HepG2 (cell line): ENCODE measurements around the gene H6PD. TPM values are rescaled to one million over a fixed set of nuclear protein-coding genes. Genes with fewer than 3 reads are reported as not detected.

Source experiments
- FOXP1 ChIP-seq, 2 experiments: fragments of 450-650 bp in 1 of 2; IDR thresholded peaks; 2 replicates each; pipeline ENCODE4 v1.6.1; 2017 to 2018; ENCODE audit warnings: antibody characterized with exemption in 1 of 2
- HNRNPH1 ChIP-seq: fragments of 200-400 bp; formaldehyde crosslinking; optimal IDR thresholded peaks from 2 replicates; pipeline ENCODE3; 2017; ENCODE audit warnings: mild to moderate bottlenecking, low read depth, low read length
- JARID2 ChIP-seq: sonication (generic); formaldehyde crosslinking; IDR thresholded peaks from 2 replicates; pipeline ENCODE4 v1.8.1; 2023; ENCODE audit warnings: missing genetic modification reagents, inconsistent platforms; ENCODE audit not compliant: insufficient replicate concordance
- MED13 ChIP-seq: sonication (generic); formaldehyde crosslinking; IDR thresholded peaks from 2 replicates; pipeline ENCODE4 v1.5.0; 2020; ENCODE audit warnings: missing genetic modification reagents
- SNRNP70 ChIP-seq: fragments of 200-400 bp; formaldehyde crosslinking; IDR thresholded peaks from 2 replicates; pipeline ENCODE4 v1.6.1; 2017; ENCODE audit warnings: mild to moderate bottlenecking, low read depth, low read length, moderate library complexity
- SP4 ChIP-seq: sonication (generic); formaldehyde crosslinking; IDR thresholded peaks from 2 replicates; pipeline ENCODE4 v1.8.1; 2023; ENCODE audit warnings: mild to moderate bottlenecking, missing genetic modification reagents
- ZNF207 ChIP-seq: fragments of 450-650 bp; IDR thresholded peaks from 2 replicates; pipeline ENCODE4 v1.6.1; 2016; ENCODE audit warnings: antibody characterized with exemption, borderline replicate concordance
- ZNF256 ChIP-seq: sonication (generic); formaldehyde crosslinking; conservative IDR thresholded peaks from 2 replicates; pipeline ENCODE4 v1.4.0; 2020; ENCODE audit warnings: missing genetic modification reagents
- ZNF30 ChIP-seq: sonication (generic); formaldehyde crosslinking; IDR thresholded peaks from 2 replicates; pipeline ENCODE4 v1.5.0; 2020; ENCODE audit warnings: mild to moderate bottlenecking, missing genetic modification reagents
- ZNF362 ChIP-seq: sonication (generic); formaldehyde crosslinking; IDR thresholded peaks from 2 replicates; pipeline ENCODE4 v1.4.0; 2020; ENCODE audit warnings: missing genetic modification reagents, mild to moderate bottlenecking, borderline replicate concordance
- ZNF558 ChIP-seq: sonication (generic); formaldehyde crosslinking; IDR thresholded peaks from 2 replicates; pipeline ENCODE4 v1.9.0; 2022; ENCODE audit warnings: mild to moderate bottlenecking, missing genetic modification reagents, borderline replicate concordance
- polyA plus RNA-seq, 8 experiments: library from polyadenylated mRNA; depleted of rRNA in 3 of 8; stranded (reverse) in 7 of 8; unstranded in 1 of 8; fragments of >200 nt; fragmentation: Illumina TruSeq in 4 of 8; extraction: Trizol in 4 of 8; gene quantifications; 2 replicates each; pipeline versions ENCODE4 v1.2.1 to v1.2.3, GENCODE V29; 2011 to 2016; ENCODE audit warnings: low read depth in 4 of 8, missing spikeins in 1 of 8, mixed read lengths in 1 of 8; ENCODE audit not compliant: insufficient read depth in 1 of 8
- total RNA-seq, 5 experiments: library from RNA; depleted of rRNA; stranded (reverse); fragments of >200 nt; fragmentation: Illumina TruSeq; extraction: Trizol; gene quantifications; 2 replicates each; pipeline ENCODE4 v1.2.3, GENCODE V29; 2016; ENCODE audit warnings: low read depth in 1 of 5
- TF ChIP-seq, protein P1 (sequence below): sonication (generic); formaldehyde crosslinking; IDR thresholded peaks from 2 replicates; pipeline ENCODE4 v1.4.0; 2020; ENCODE audit warnings: mild to moderate bottlenecking, missing genetic modification reagents
- TF ChIP-seq, protein P2 (sequence below): IDR thresholded peaks from 2 replicates; pipeline ENCODE4 v1.6.1; 2016; ENCODE audit warnings: low read depth, control low read depth
- TF ChIP-seq, protein P3 (sequence below): sonication (generic); formaldehyde crosslinking; IDR thresholded peaks from 2 replicates; pipeline ENCODE4 v1.5.0; 2020; ENCODE audit warnings: mild to moderate bottlenecking, missing genetic modification reagents, borderline replicate concordance
- TF ChIP-seq, protein P4 (sequence below): IDR thresholded peaks from 2 replicates; pipeline ENCODE4 v1.6.1; 2016; ENCODE audit warnings: mild to moderate bottlenecking, missing biosample characterization, missing genetic modification reagents

Gene H6PD
- total and polyA plus RNA-seq, 2 of the 13 experiments (the other 11 are each of a cell fraction or from before 2014, with no cell fraction given) = 9.3 to 14.1 TPM

DNA sequence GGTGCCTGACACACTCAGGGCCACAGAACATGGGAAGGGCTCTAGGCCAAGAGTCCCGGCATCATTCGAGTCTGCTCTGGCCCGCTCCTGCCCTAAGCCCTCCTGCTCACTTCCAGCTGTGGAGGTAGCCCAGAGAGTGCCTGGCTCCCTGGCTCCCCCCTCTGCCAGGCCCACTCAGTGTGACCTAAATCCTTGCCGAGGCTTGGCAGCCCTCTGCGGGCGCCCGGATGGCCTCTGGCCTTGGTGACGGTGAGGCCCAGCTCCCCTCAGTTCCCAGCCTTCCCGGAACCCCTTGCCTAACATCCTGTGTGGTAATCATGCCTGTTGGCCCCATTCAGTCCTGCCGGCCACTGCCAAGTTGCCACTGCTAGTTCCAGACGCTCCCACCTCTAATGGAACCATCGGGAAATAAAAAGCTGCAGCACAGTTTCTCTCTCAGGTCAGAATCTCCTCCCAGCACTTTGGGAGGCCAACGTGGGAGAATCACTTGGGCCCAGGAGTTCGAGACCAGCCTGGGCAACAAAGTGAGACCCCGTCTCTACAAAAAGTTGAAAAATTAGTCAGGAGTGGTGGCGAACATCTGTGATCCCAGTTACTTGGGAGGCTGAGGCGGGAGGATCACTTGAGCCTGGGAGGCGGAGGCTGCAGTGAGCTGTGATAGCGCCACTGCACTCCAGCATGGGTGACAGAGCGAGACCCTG is 1.2 kb upstream of the H6PD start (continued):
- no peak for TF ChIP-seq FOXP1 (IDR thresholded peaks at IDR 0.05)
- peak; percentile 60 for TF ChIP-seq FOXP1 (CRISPR knock-in tag; IDR thresholded peaks at IDR 0.05)
- no peak for TF ChIP-seq ZNF256 (CRISPR knock-in tag)
- TF ChIP-seq HNRNPH1 = no peak
- TF ChIP-seq, protein P1, sequence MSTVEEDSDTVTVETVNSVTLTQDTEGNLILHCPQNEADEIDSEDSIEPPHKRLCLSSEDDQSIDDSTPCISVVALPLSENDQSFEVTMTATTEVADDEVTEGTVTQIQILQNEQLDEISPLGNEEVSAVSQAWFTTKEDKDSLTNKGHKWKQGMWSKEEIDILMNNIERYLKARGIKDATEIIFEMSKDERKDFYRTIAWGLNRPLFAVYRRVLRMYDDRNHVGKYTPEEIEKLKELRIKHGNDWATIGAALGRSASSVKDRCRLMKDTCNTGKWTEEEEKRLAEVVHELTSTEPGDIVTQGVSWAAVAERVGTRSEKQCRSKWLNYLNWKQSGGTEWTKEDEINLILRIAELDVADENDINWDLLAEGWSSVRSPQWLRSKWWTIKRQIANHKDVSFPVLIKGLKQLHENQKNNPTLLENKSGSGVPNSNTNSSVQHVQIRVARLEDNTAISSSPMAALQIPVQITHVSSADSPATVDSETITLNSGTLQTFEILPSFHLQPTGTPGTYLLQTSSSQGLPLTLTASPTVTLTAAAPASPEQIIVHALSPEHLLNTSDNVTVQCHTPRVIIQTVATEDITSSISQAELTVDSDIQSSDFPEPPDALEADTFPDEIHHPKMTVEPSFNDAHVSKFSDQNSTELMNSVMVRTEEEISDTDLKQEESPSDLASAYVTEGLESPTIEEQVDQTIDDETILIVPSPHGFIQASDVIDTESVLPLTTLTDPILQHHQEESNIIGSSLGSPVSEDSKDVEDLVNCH (CRISPR knock-in tag) = no peak
- TF ChIP-seq, protein P2, sequence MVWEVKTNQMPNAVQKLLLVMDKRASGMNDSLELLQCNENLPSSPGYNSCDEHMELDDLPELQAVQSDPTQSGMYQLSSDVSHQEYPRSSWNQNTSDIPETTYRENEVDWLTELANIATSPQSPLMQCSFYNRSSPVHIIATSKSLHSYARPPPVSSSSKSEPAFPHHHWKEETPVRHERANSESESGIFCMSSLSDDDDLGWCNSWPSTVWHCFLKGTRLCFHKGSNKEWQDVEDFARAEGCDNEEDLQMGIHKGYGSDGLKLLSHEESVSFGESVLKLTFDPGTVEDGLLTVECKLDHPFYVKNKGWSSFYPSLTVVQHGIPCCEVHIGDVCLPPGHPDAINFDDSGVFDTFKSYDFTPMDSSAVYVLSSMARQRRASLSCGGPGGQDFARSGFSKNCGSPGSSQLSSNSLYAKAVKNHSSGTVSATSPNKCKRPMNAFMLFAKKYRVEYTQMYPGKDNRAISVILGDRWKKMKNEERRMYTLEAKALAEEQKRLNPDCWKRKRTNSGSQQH (CRISPR knock-in tag) = peak; percentile 92
- TF ChIP-seq, protein P3, sequence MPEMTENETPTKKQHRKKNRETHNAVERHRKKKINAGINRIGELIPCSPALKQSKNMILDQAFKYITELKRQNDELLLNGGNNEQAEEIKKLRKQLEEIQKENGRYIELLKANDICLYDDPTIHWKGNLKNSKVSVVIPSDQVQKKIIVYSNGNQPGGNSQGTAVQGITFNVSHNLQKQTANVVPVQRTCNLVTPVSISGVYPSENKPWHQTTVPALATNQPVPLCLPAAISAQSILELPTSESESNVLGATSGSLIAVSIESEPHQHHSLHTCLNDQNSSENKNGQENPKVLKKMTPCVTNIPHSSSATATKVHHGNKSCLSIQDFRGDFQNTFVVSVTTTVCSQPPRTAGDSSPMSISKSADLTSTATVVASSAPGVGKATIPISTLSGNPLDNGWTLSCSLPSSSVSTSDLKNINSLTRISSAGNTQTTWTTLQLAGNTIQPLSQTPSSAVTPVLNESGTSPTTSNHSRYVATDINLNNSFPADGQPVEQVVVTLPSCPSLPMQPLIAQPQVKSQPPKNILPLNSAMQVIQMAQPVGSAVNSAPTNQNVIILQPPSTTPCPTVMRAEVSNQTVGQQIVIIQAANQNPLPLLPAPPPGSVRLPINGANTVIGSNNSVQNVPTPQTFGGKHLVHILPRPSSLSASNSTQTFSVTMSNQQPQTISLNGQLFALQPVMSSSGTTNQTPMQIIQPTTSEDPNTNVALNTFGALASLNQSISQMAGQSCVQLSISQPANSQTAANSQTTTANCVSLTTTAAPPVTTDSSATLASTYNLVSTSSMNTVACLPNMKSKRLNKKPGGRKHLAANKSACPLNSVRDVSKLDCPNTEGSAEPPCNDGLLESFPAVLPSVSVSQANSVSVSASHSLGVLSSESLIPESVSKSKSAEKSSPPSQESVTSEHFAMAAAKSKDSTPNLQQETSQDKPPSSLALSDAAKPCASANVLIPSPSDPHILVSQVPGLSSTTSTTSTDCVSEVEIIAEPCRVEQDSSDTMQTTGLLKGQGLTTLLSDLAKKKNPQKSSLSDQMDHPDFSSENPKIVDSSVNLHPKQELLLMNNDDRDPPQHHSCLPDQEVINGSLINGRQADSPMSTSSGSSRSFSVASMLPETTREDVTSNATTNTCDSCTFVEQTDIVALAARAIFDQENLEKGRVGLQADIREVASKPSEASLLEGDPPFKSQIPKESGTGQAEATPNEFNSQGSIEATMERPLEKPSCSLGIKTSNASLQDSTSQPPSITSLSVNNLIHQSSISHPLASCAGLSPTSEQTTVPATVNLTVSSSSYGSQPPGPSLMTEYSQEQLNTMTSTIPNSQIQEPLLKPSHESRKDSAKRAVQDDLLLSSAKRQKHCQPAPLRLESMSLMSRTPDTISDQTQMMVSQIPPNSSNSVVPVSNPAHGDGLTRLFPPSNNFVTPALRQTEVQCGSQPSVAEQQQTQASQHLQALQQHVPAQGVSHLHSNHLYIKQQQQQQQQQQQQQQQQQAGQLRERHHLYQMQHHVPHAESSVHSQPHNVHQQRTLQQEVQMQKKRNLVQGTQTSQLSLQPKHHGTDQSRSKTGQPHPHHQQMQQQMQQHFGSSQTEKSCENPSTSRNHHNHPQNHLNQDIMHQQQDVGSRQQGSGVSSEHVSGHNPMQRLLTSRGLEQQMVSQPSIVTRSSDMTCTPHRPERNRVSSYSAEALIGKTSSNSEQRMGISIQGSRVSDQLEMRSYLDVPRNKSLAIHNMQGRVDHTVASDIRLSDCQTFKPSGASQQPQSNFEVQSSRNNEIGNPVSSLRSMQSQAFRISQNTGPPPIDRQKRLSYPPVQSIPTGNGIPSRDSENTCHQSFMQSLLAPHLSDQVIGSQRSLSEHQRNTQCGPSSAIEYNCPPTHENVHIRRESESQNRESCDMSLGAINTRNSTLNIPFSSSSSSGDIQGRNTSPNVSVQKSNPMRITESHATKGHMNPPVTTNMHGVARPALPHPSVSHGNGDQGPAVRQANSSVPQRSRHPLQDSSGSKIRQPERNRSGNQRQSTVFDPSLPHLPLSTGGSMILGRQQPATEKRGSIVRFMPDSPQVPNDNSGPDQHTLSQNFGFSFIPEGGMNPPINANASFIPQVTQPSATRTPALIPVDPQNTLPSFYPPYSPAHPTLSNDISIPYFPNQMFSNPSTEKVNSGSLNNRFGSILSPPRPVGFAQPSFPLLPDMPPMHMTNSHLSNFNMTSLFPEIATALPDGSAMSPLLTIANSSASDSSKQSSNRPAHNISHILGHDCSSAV (CRISPR knock-in tag) = no peak
- TF ChIP-seq JARID2 = peak; percentile 66
- TF ChIP-seq ZNF30 (CRISPR knock-in tag) = no peak
- no peak for TF ChIP-seq ZNF558 (CRISPR knock-in tag)
- TF ChIP-seq SNRNP70 = no peak
- 0 out of 2 replicates have a peak, but pooled peaks have one; percentile 62 for TF ChIP-seq MED13 (CRISPR knock-in tag)
- TF ChIP-seq, protein P4, sequence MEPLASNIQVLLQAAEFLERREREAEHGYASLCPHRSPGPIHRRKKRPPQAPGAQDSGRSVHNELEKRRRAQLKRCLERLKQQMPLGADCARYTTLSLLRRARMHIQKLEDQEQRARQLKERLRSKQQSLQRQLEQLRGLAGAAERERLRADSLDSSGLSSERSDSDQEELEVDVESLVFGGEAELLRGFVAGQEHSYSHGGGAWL (CRISPR knock-in tag) = peak; percentile 68; the same call in 1 of the 2 replicates
- no peak for TF ChIP-seq ZNF207
- TF ChIP-seq ZNF362 (CRISPR knock-in tag) = no peak
- peak; percentile 57; the same call in 1 of the 2 replicates for TF ChIP-seq SP4 (CRISPR knock-in tag)
